HCT116 (cell line): ENCODE data around the gene UQCRC1.

Source experiments
- ATF3 ChIP-seq: IDR thresholded peaks from 2 replicates; pipeline ENCODE4 v1.6.1; 2012
- CEBPB ChIP-seq: IDR thresholded peaks from 2 replicates; pipeline ENCODE4 v1.6.1; 2012; ENCODE audit warnings: low read depth
- CTCF ChIP-seq, 3 experiments: fragments of 200-600 bp in 1 of 3; sonication (generic) in 1 of 3; IDR thresholded peaks in 2 of 3; conservative IDR thresholded peaks in 1 of 3; 2 replicates each; pipeline ENCODE4 v1.5.1; 2012 to 2017; ENCODE audit warnings: low read depth in 2 of 3, low read length in 2 of 3, antibody characterized with exemption in 1 of 3, borderline replicate concordance in 1 of 3, control low read depth in 1 of 3, mild to moderate bottlenecking in 1 of 3, mixed read lengths in 1 of 3, mixed run types in 1 of 3, moderate library complexity in 1 of 3; ENCODE audit not compliant: insufficient read depth in 1 of 3
- ELF1 ChIP-seq: IDR thresholded peaks from 2 replicates; pipeline ENCODE4 v1.6.1; 2012; ENCODE audit warnings: low read depth, borderline replicate concordance
- EZH2 ChIP-seq: fragments of 200-600 bp; sonication (generic); IDR thresholded peaks from 2 replicates; pipeline ENCODE4 v1.6.1; 2017; ENCODE audit warnings: antibody characterized with exemption, mixed run types
- POLR2A ChIP-seq: IDR thresholded peaks from 2 replicates; pipeline ENCODE4 v1.7.0; 2011; ENCODE audit warnings: borderline replicate concordance; ENCODE audit not compliant: insufficient read depth, insufficient read length; ENCODE audit errors: extremely low read depth
- POLR2AphosphoS5 ChIP-seq: IDR thresholded peaks from 2 replicates; pipeline ENCODE4 v1.6.1; 2011; ENCODE audit warnings: mild to moderate bottlenecking, low read depth, low read length, moderate library complexity
- REST ChIP-seq: IDR thresholded peaks from 2 replicates; pipeline ENCODE4 v1.6.1; 2012; ENCODE audit warnings: low read depth
- SRF ChIP-seq: IDR thresholded peaks from 2 replicates; pipeline ENCODE4 v1.6.1; 2012; ENCODE audit warnings: low read depth

- TF ChIP-seq POLR2A, result no peak
- TF ChIP-seq REST, result no peak
- TF ChIP-seq POLR2AphosphoS5, result no peak
- TF ChIP-seq SRF, result no peak
- TF ChIP-seq EZH2, result no peak
- no peak for TF ChIP-seq CEBPB
- TF ChIP-seq CTCF (IDR thresholded peaks at IDR 0.05 in 2 of 3, conservative IDR thresholded peaks at IDR 0.05 in 1 of 3; ENCODE audit: borderline replicate concordance in 1 of 3, insufficient read depth in 1 of 3, low read depth in 2 of 3, low read length in 2 of 3), result no peak
- no peak for TF ChIP-seq ATF3
- TF ChIP-seq ELF1, result no peak
Measured at GRCh38 chr3:48591886-48592518, 17.4 kb downstream of the UQCRC1 start.
